Hematopoietic multipotent progenitor cell treated with erythropoietin and hydrocortisone succinate and interleukin-3 and kit ligand, for 17 days (in vitro differentiated cells): ENCODE results near the gene RABGEF1.

Experiments used
- DNase-seq: peaks from one replicate; pipeline ENCODE4 v3.0.0-alpha.2; 2015; ENCODE audit warnings: low spot score

RABGEF1 gene

GRCh38 chr7:66859339-66859738 is 118.8 kb downstream of the RABGEF1 start:
- no peak for DNase-seq

- no peak for DNase-seq
Observed at GRCh38 chr7:66859794-66860645, 119.5 kb downstream of the RABGEF1 start.

- DNase-seq, result no peak
Observed at GRCh38 chr7:66860767-66861166, 120.2 kb downstream of the RABGEF1 start.
